NCI-H2227 (cell line): ENCODE data around the gene NISCH.

Source experiments
- DNase-seq: peaks from one replicate; lab custom pipeline; 2025; ENCODE audit not compliant: unreplicated experiment; lab: John Stamatoyannopoulos, UW

Gene NISCH

DNA sequence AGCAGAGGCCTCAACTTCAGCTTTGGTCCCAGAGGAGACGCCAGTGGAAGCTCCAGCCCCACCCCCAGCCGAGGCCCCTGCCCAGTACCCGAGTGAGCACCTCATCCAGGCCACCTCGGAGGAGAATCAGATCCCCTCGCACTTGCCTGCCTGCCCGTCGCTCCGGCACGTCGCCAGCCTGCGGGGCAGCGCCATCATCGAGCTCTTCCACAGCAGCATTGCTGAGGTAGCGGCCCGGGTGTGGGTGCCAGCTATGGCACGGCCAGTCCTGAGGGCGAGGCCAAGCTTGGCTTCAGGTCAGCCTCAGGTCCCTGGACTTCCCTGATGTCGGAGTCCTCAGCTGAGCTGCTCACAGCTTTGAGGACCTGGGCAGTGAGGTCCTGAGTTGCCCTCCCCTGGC lies 34.0 kb downstream of the NISCH start:
- DNase-seq = no peak

DNA sequence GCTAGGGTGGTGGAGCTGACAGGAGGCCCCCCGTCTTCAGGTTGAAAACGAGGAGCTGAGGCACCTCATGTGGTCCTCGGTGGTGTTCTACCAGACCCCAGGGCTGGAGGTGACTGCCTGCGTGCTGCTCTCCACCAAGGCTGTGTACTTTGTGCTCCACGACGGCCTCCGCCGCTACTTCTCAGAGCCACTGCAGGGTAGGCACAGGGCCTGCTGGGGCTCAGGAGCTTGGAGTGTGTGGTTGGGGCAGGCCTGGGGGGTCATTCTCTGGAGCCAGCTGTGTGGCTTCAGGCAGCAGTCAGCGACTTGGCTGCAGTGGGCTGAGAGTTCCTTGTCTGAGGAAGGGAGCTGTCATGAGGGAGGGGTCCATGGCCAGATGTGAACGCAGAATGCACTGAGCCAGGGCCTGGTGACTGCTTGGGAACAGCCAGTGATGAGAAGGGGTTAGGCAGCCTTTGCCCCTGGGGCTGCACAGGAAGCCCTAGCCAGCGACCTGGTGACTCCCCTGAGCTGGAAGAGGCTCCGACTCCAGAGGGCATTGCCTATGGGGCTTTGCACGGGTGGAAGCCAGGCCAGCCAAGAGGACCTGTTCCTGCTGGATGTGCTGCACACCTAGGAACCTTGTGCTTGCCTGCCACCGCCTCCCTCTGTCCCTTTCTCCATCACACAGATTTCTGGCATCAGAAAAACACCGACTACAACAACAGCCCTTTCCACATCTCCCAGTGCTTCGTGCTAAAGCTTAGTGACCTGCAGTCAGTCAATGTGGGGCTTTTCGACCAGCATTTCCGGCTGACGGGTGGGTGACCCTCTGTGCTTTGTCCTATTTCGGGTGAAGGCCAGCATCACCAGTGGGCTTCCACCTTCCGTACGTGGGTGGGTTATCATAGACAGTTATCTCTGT lies 34.9 kb downstream of the NISCH start:
- DNase-seq = no peak

DNA sequence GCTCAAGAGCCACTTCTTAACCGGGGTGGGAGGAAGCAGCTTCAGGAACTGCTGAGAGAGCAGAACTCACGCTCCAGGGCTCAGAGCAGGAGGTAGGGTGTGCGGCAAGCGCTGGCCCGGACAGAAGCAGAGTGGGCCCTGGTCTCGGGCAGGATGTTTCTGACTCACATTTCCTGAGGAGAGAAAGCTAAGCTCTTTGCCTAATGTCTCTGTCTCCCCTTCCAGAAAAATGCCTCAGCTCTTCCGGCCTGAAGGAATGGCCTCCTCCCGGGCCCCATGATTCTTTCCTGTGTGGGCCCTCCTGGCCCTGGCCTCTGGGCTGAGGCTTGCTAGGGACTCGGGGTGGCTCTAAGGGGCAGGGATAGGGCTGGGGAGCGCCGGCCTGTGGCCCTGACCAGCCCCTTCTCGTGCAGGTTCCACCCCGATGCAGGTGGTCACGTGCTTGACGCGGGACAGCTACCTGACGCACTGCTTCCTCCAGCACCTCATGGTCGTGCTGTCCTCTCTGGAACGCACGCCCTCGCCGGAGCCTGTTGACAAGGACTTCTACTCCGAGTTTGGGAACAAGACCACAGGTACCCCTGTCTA lies 35.6 kb downstream of the NISCH start:
- DNase-seq = no peak

DNA sequence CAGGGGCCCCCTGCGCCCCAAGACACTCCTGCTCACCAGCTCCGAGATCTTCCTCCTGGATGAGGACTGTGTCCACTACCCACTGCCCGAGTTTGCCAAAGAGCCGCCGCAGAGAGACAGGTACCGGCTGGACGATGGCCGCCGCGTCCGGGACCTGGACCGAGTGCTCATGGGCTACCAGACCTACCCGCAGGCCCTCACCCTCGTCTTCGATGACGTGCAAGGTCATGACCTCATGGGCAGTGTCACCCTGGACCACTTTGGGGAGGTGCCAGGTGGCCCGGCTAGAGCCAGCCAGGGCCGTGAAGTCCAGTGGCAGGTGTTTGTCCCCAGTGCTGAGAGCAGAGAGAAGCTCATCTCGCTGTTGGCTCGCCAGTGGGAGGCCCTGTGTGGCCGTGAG lies 36.7 kb downstream of the NISCH start:
- DNase-seq = no peak

DNA sequence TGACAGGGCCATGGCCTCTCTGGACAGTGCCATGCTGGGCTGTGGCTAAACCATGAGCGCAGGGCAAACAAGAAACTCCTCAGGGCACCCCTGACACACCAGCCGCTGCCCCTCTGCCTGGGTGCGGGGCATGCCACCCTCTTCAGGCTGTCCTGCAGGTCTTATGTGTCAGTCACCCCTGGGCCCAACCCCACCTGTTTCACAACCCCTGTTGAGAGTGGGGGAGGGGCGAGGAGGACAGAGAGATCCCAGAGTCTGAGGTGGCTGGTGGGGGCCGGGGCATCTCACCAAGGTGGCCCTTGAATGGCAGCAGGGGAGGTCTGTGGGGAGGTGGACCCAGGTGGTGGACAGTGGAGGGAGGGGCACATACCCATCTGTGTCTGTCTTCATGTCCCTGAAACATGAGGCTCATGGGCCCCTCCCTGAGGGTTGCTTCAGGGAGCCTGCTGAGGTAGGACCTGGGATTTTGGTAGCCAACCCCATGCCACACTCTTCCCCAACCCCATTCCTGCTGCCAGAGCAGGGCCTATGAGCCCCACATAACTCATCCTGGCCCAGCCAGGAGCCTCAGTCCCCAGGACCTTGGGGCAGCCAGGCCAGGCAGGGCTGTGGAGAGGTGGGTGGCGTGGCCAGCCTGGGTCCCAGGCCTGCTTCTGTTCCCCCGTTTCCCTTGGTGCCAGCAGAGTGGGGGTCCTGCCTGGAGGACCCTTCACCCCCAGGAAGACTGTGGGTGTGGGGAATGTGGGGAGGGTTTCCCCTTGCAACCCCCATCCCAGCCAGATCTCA lies 38.0 kb downstream of the NISCH start:
- no peak for DNase-seq

DNA sequence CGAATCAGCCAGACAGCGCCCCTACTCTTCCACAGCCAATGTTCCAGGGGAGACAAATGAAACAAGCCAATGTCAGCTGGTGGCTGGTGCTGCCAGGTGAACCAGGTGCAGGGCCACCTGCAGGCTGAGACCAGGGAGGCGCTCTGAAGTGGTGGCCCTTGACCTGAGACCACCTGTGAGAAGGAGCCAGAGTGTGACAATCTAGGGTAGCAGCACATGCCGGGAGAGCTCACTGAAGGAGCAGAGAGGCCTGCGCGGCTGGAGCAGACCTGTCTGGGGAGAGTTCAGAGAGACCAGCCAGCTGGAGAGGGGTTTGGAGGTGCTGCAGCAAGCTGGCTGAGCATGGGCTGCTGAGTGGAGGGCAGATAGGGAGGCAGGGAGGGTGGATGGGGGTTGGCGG lies 39.0 kb downstream of the NISCH start:
- DNase-seq = no peak

DNA sequence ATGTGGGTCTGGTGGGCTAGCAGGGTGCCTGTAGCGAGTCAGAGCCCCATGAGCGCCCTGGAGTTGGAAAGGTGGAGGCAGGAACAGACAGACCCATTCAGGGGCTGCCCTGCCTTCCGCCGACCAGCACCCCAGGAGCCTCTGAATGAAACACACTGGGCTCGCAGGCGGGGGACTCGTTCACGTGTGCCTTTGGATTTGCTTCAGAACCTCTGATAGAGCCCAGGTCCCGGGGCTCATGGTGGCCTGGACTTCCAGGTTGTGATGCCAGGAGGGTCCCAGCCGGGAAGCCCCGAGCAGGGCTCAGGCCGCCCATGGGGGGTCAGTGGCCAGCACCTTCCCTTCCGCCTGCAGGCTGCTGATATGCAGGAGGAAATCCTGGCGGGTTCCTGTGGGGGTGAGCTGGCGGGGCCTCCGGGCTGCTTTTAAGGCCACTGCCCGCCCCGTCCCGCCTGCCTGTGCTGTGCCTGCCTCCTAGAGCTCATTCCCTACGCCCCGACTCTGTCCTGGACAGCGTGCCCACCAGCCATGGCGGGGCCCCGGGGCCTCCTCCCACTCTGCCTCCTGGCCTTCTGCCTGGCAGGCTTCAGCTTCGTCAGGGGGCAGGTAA lies 39.6 kb downstream of the NISCH start, which contains the start of gene STAB1:
Gene STAB1 (plus strand): TSS at position 453 of the 610 bp plus-strand sequence. CDS start 76 bp downstream, at position 529.
- no peak for DNase-seq

DNA sequence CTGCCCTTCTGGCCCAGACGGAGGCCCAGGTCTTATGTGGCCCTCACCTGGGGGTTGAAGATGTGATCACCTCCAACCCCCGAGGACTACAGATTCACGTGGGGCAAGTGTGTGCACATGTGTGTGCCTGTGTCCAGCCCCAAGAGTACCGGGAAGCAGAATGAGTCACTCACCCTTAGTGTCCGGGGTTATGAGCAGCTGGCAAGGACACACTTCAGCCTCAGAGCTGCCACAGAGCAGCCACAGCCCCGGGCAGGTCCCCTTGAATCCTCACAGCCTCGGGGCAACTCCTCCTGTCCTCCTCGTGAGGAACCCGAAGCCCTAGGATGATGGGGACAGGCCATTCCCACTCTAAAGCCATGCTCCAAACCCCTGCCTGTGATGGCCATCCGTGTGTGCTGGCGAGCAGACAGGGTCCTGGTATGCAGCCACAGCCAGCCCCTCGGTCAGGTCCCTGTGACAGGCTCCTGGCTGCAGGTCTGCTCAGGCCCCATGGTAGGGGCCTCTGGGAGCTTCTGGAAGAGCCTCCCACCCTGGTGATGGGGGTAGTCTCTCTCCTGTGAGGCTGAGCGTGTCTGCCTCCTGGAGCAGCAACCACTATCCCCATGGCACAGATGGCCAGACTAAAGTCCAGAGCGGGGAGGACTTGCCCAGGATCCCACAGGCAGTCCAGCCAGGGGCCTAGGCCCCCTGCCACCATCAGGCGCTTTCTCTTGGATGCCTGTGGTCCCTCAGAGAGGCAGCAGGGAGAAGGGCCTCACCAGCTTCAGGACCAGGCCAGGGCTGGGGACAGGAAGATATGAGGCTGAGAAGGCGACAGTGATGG lies 40.6 kb downstream of the NISCH start:
- DNase-seq = no peak

DNA sequence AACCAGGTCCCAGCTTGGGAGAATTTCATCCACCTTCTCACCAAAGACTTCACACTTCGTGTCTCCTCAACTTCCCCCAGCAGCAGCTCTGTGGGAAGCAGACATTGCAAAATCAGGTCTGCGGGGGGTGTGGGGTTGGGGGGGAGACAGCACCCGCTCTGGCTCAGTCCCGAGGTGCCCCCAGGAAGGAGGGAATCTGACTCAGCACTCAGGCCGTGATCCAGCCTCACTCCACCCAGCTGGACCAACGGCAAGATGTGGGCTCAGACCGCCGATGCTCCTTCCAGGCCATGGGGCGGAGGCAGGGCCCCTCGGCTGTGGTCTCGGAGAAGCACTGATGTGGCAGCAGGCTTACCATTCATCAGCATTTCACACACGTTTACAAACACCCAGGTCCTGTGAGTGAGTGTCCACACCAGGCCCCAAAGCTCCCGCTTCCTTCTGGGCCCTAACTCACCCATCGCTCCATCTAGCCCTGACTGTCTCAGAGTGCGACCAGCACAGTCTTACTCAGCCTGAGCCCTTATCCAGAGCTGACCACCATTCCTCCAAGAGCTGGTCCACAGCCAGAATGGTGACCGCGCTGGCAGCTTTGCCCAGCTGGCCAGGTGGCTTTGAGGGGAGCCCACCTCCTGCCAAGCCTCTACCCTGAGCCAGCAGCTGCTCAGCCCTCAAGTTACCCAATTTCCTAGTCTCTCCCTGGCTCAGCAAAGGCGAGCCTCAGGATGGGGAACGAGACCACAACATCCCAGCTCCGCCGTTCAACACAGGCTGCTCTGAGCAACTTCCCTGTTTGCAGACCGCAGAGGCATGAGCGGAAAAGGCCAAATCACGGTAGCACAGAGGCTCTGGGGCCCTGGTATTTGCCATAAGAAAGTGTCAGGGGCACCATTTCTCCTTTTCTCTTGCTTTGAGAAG lies 43.0 kb downstream of the NISCH start:
- DNase-seq = no peak

DNA sequence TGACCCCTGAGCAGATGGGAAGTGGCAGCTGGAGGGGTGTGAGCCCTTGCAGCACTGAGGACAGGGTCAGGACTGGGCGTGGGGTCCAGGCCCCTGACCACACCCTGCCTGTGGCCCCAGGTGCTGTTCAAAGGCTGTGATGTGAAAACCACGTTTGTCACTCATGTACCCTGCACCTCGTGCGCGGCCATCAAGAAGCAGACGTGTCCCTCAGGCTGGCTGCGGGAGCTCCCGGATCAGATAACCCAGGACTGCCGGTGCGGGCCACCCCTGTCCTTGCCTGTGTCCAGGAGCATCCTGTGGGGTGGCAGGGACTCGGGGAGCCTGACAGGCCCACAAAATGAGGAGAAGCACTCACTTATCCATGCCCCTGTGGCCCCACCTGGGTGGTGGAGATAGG lies 45.6 kb downstream of the NISCH start:
- no peak for DNase-seq

DNA sequence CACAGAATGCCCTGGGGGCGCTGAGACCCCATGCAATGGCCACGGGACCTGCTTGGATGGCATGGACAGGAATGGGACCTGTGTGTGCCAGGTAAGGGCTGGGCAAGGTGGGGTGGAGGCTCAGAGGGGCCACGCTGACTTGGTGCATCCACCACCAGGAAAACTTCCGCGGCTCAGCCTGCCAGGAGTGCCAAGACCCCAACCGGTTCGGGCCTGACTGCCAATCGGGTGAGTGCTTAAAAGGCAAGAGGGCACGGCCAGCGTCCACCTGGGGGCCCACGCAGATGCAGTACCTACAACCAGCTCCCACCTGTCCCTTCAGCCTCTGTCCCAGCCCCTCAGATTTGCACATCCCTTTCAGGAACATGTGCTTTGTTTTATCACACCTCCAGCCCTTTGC lies 46.6 kb downstream of the NISCH start:
- no peak for DNase-seq

DNA sequence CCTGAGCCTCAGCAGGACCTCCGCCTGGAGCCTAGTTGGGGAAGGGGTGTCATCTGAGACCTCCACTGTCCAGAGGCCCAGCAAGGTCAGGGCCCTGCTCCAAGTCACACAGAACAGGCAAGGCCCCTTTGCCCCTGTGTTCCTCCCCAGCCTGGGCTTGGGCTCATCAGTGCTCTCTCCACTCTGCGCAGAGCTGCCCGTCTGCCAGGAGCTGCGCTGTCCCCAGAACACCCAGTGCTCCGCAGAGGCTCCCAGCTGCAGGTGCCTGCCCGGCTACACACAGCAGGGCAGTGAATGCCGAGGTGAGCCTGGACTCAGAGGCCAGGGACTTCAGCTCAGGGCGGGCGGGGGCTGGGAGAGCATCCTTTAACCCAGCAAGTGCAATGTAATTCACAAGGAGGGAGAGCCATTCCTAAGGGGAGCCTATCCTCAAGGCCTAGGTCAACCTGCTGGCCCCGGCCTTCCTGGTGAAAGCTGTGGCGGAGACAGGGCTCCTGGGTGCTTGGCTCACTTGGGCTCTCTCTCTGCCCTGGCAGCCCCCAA lies 47.5 kb downstream of the NISCH start:
- DNase-seq = no peak

DNA sequence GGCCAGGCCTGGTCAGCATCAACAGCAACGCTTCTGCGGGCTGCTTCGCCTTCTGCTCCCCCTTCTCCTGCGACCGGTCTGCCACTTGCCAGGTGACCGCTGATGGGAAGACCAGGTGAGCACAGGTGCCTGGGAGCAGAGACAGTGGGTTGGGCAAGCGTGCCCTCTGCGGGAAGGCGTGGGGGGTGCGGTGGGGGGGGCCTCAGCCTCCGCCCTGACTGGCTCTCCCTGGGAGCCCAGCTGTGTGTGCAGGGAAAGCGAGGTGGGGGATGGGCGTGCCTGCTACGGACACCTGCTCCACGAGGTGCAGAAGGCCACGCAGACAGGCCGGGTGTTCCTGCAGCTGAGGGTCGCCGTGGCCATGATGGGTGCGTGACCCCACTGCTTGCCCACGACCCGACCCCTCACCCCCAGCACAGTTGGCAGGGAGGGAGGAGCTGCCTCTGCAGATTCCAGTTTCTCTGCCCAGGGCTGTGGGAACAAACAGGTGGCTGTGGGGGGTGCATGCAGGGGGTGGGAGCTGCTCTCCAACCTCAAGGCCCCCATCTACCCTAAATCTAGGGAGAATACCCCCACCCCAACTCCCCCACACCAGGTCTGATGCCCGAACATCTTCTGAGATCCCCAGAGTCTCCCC lies 48.5 kb downstream of the NISCH start:
- DNase-seq = no peak

DNA sequence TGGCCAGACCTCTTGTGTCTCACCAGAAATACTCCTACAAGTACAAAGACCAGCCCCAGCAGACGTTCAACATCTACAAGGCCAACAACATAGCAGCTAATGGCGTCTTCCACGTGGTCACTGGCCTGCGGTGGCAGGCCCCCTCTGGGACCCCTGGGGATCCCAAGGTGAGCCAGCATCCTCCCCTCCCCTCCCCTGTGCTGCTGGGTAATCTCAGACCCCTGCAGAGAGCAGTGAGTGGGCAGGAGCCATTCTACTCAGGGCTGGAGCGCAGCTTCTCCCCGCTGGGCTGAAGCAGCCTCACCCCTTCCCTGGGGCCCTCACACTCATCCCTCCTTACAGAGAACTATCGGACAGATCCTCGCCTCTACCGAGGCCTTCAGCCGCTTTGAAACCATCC lies 49.6 kb downstream of the NISCH start:
- DNase-seq = no peak

DNA sequence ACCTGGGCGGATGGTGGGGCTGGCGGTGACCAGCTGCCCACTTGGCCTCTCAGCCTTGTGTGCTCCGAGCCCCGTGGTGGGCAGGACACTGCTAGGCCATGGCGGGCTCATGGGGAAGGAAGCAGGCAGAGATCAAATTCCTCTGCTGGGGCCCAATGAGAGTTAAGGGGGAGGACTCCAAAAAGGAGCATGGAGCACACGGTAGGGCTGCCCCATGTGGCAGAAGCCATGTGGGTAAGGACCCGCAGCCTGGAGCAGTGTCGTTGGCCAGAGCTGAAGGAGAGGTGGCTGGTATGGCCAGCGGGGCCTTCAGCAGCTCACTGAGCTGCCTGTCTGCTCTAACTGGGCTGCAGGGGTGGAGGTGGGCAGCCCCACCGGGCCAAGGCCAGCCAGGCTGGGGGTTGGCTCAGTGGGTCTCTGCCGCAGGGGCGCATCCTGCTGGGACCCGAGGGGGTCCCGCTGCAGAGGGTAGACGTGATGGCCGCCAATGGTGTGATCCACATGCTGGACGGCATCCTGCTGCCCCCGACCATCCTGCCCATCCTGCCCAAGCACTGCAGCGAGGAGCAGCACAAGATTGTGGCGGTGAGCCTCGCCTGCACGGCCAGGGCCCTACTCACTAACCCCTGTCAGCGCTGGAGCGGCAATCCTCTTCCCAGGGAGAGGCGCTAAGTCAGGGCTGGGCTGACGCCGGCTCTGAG lies 51.0 kb downstream of the NISCH start:
- DNase-seq = no peak

DNA sequence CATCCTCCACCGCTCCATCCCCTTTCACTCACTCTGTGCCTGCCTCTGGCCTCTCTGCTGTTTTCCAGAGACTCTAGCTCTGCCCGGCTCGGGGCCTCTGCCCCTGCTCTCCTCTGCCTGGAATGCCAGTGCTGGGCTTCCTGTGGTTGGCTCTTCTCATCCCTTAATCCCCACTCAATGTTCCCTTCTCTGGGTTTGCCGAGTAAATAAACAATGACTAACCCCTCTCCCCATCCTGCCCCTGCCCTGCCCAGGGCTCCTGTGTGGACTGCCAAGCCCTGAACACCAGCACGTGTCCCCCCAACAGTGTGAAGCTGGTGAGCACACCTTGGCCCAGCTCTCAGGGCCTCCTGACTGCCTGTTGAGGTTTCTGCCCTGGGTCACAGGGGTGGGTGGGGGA lies 52.0 kb downstream of the NISCH start:
- no peak for DNase-seq

DNA sequence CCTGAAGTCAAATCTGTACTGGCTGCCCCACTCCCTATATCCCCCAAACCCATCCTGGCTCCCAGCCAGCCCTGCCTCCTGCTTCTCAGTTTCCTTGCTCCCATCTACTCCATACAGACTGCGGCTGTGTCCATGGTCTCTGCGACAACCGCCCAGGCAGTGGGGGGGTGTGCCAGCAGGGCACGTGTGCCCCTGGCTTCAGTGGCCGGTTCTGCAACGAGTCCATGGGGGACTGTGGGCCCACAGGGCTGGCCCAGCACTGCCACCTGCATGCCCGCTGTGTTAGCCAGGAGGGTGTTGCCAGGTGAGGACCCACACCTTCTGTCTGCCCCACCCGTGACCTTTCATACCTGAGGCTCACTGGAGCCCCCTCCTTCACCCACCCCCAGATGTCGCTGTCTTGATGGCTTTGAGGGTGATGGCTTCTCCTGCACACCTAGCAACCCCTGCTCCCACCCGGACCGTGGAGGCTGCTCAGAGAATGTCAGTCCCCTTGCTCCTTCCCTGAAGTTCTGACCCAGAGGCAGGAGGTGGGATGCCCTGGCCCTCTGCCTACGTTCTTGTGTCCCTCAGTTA lies 54.4 kb downstream of the NISCH start:
- no peak for DNase-seq

DNA sequence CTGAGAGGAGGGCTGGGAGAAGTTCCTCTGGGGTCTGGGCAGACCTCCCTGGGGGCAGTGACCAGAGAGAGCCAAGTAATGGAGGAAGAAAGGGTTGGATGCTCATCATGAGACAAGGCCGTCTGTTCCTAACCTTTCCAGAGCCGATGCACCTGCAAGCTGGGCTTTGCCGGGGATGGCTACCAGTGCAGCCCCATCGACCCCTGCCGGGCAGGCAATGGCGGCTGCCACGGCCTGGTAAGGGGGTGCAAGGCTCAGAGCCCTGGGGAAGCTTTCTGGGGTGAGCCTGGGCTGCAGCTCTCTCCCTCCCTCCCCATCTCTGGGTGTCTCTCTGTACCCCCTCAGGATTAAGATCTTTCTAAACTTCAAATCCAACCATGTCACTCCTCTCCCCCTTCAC lies 56.1 kb downstream of the NISCH start:
- DNase-seq = no peak
